ENCODE data around the gene ARID5B.

The ARID5B gene

GRCh38 chr10:62067560-62067959 lies 166.1 kb downstream of the ARID5B start:
- Histone ChIP-seq H3K27ac (ENCODE audit: extremely low read depth, low read depth, low read length) (no peak overlapping the region), H3K36me3 (ENCODE audit: control insufficient read depth in 2 of 2, insufficient read depth in 1 of 2, low read length in 2 of 2) (peaks cover 0 to 31% of the 10 kb centered on the region in 2 experiments; a peak in 1 of 3 replicates)
- CTCF ChIA-PET, result interaction anchor here (0.7 kb wide), 1 partner anchor 177 kb away, joined by 3 read pairs; no protein-coding TSS in a partner anchor

GRCh38 chr10:62068464-62068863 lies 167.0 kb downstream of the ARID5B start:
- Histone ChIP-seq H3K4me1 (ENCODE audit: control insufficient read depth, insufficient read depth, low read length) (no peaks in the 10 kb centered on the region), H3K36me3 (ENCODE audit: control insufficient read depth in 2 of 2, insufficient read depth in 1 of 2, low read length in 2 of 2) (peaks cover 0 to 35% of the 10 kb centered on the region in 2 experiments; a peak in 1 of 3 replicates), H3K4me3 (ENCODE audit: low read depth, low read length) (no peak overlapping the region), H3K27ac (ENCODE audit: extremely low read depth, low read depth, low read length) (no peak overlapping the region), H3K9me3 (ENCODE audit: control insufficient read depth, insufficient read depth, low read depth, low read length) (no peaks in the 10 kb centered on the region)
- CTCF ChIA-PET, result interaction anchor here (0.7 kb wide), 1 partner anchor 176 kb away, joined by 3 read pairs; no protein-coding TSS in a partner anchor
- TF ChIP-seq ZNF510 (tag by site-specific recombination; IDR thresholded peaks at IDR 0.05; ENCODE audit: insufficient replicate concordance) (no peak), ZNF169 (tag by site-specific recombination; IDR thresholded peaks at IDR 0.05) (no peak), ZNF394 (tag by site-specific recombination; IDR thresholded peaks at IDR 0.05; ENCODE audit: borderline replicate concordance) (no peak), MZF1 (tag by site-specific recombination; IDR thresholded peaks at IDR 0.05; ENCODE audit: borderline replicate concordance) (no peak), ZNF529 (tag by site-specific recombination; IDR thresholded peaks at IDR 0.05; ENCODE audit: insufficient replicate concordance) (no peak), SP2 (tag by site-specific recombination; IDR thresholded peaks at IDR 0.05) (no peak), ZFP37 (tag by site-specific recombination; IDR thresholded peaks at IDR 0.05) (no peak), ZNF223 (tag by site-specific recombination; IDR thresholded peaks at IDR 0.05) (no peak), ZNF629 (tag by site-specific recombination; IDR thresholded peaks at IDR 0.05) (no peak), BCL11A (tag by site-specific recombination; IDR thresholded peaks at IDR 0.05; ENCODE audit: low read depth) (no peak)
- POLR2A ChIA-PET, result no interaction called here

More at GRCh38 chr10:62067560-62067959, 166.1 kb downstream of the ARID5B start:
- H3K4me1 ChIP-seq (ENCODE audit: control insufficient read depth, insufficient read depth, low read length), result no peaks in the 10 kb centered on the region
- POLR2A ChIA-PET, result no interaction called here
- H3K4me3 ChIP-seq (ENCODE audit: low read depth, low read length), result no peak overlapping the region
- no peaks in the 10 kb centered on the region for H3K9me3 ChIP-seq (ENCODE audit: control insufficient read depth, insufficient read depth, low read depth, low read length)
- TF ChIP-seq ZNF768 (tag by site-specific recombination; IDR thresholded peaks at IDR 0.05), result peak; percentile 65; the same call in 1 of the 2 replicates
- TF ChIP-seq ZNF404 (tag by site-specific recombination; IDR thresholded peaks at IDR 0.05), result no peak
- 0 out of 2 replicates have a peak, but pooled peaks have one; percentile 13 for TF ChIP-seq ATF2 (tag by site-specific recombination; IDR thresholded peaks at IDR 0.05; ENCODE audit: low read depth)
- no peak for TF ChIP-seq ZNF114 (tag by site-specific recombination; IDR thresholded peaks at IDR 0.05)
- no peak for TF ChIP-seq TRIM28 (IDR thresholded peaks at IDR 0.05; ENCODE audit: borderline replicate concordance, low read length)

GRCh38 chr10:62069452-62070178 lies 168.1 kb downstream of the ARID5B start:
- H3K27ac ChIP-seq (ENCODE audit: extremely low read depth, low read depth, low read length), result no peak overlapping the region
- H3K4me3 ChIP-seq (ENCODE audit: low read depth, low read length), result no peak overlapping the region
- POLR2A ChIA-PET, result no interaction called here
- CTCF ChIA-PET, result interaction anchor here (0.9 kb wide), 1 partner anchor 34 kb away, joined by 3 read pairs; no protein-coding TSS in a partner anchor
- H3K36me3 ChIP-seq (ENCODE audit: control insufficient read depth in 2 of 2, insufficient read depth in 1 of 2, low read length in 2 of 2), result peaks cover 0 to 36% of the 10 kb centered on the region in 2 experiments; a peak in 1 of 3 replicates
- no peaks in the 10 kb centered on the region for H3K9me3 ChIP-seq (ENCODE audit: control insufficient read depth, insufficient read depth, low read depth, low read length)
- no peaks in the 10 kb centered on the region for H3K4me1 ChIP-seq (ENCODE audit: control insufficient read depth, insufficient read depth, low read length)
- no peak for TF ChIP-seq ZNF544 (tag by site-specific recombination; IDR thresholded peaks at IDR 0.05)
- TF ChIP-seq ZNF404 (tag by site-specific recombination; IDR thresholded peaks at IDR 0.05), result no peak
- TF ChIP-seq ZNF169 (tag by site-specific recombination; IDR thresholded peaks at IDR 0.05), result no peak
- no peak for TF ChIP-seq PRDM1 (tag by site-specific recombination; IDR thresholded peaks at IDR 0.05)
- no peak for TF ChIP-seq BCL11B (tag by site-specific recombination; IDR thresholded peaks at IDR 0.05; ENCODE audit: low read depth)
- no peak for TF ChIP-seq ZNF23 (tag by site-specific recombination; IDR thresholded peaks at IDR 0.05; ENCODE audit: borderline replicate concordance)
- TF ChIP-seq ZNF138 (tag by site-specific recombination; IDR thresholded peaks at IDR 0.05; ENCODE audit: borderline replicate concordance), result no peak
- no peak for TF ChIP-seq ZNF37A (tag by site-specific recombination; IDR thresholded peaks at IDR 0.05)
- TF ChIP-seq ZNF560 (tag by site-specific recombination; IDR thresholded peaks at IDR 0.05; ENCODE audit: borderline replicate concordance), result no peak
- no peak for TF ChIP-seq ZNF133 (tag by site-specific recombination; IDR thresholded peaks at IDR 0.05)
- TF ChIP-seq ZNF555 (tag by site-specific recombination; conservative IDR thresholded peaks at IDR 0.05), result no peak
- no peak for TF ChIP-seq ZBTB17 (tag by site-specific recombination; IDR thresholded peaks at IDR 0.05)
- no peak for TF ChIP-seq ZNF654 (tag by site-specific recombination; IDR thresholded peaks at IDR 0.05; ENCODE audit: low read depth)
- no peak for TF ChIP-seq OSR2 (tag by site-specific recombination; IDR thresholded peaks at IDR 0.05)
- no peak for TF ChIP-seq ZXDB (tag by site-specific recombination; IDR thresholded peaks at IDR 0.05)
- no peak for TF ChIP-seq SCRT1 (tag by site-specific recombination; IDR thresholded peaks at IDR 0.05; ENCODE audit: borderline replicate concordance)
- no peak for TF ChIP-seq ZNF174 (tag by site-specific recombination; IDR thresholded peaks at IDR 0.05)
- TF ChIP-seq KLF17 (tag by site-specific recombination; IDR thresholded peaks at IDR 0.05), result no peak

All from HEK293 (cell line).